Stimulated activated CD4-positive, alpha-beta T cell treated with anti-CD3 and anti-CD28 coated beads, Interleukin-1b, Interleukin-23, amount 100 ng/mL, for 48 hours (primary cell): Measurements from ENCODE around the gene MPHOSPH8.
"Not testable (repeated sequence)": the region's sequence is repeated elsewhere in the genome, so short reads cannot be mapped to it uniquely, and the experiment has no call there.

Experiments
- DNase-seq: peaks from one replicate; pipeline ENCODE4 v3.0.0-alpha.2; 2020

The MPHOSPH8 gene

GRCh38 chr13:19685034-19685433, 51.6 kb downstream of the MPHOSPH8 start:
- no peak for DNase-seq

- no peak for DNase-seq
These were observed 52.0 kb downstream of the MPHOSPH8 start for GRCh38 chr13:19685437-19685836.

- not testable (repeated sequence) for DNase-seq
These were observed 58.0 kb downstream of the MPHOSPH8 start for GRCh38 chr13:19691447-19691846.

- no peak for DNase-seq
These were observed 62.0 kb downstream of the MPHOSPH8 start for GRCh38 chr13:19695428-19695827.

- no peak for DNase-seq
These were observed 62.4 kb downstream of the MPHOSPH8 start for GRCh38 chr13:19695829-19696228.

GRCh38 chr13:19700963-19701362, 67.5 kb downstream of the MPHOSPH8 start:
- not testable (repeated sequence) for DNase-seq

- DNase-seq = not testable (repeated sequence)
These were observed 68.2 kb downstream of the MPHOSPH8 start for GRCh38 chr13:19701619-19702018.

- not testable (repeated sequence) for DNase-seq
These were observed 70.8 kb downstream of the MPHOSPH8 start for GRCh38 chr13:19704256-19704655.

GRCh38 chr13:19709039-19709438, 75.6 kb downstream of the MPHOSPH8 start:
- DNase-seq = not testable (repeated sequence)

- DNase-seq = not testable (repeated sequence)
These were observed 76.3 kb downstream of the MPHOSPH8 start for GRCh38 chr13:19709782-19710181.

- DNase-seq = no peak
These were observed 79.9 kb downstream of the MPHOSPH8 start for GRCh38 chr13:19713186-19713965.

- DNase-seq = no peak
These were observed 86.6 kb downstream of the MPHOSPH8 start for GRCh38 chr13:19720039-19720438.
